ENCODE results near the gene HOXA6. TPM values are rescaled to one million over a fixed set of nuclear protein-coding genes. Genes with fewer than 3 reads are reported as not detected.
A peak's percentile ranks its signal among the peaks of the same experiment; 100 is the strongest.

Gene HOXA6
- total RNA-seq, 2 experiments from 2014 or later = not detected

DNA sequence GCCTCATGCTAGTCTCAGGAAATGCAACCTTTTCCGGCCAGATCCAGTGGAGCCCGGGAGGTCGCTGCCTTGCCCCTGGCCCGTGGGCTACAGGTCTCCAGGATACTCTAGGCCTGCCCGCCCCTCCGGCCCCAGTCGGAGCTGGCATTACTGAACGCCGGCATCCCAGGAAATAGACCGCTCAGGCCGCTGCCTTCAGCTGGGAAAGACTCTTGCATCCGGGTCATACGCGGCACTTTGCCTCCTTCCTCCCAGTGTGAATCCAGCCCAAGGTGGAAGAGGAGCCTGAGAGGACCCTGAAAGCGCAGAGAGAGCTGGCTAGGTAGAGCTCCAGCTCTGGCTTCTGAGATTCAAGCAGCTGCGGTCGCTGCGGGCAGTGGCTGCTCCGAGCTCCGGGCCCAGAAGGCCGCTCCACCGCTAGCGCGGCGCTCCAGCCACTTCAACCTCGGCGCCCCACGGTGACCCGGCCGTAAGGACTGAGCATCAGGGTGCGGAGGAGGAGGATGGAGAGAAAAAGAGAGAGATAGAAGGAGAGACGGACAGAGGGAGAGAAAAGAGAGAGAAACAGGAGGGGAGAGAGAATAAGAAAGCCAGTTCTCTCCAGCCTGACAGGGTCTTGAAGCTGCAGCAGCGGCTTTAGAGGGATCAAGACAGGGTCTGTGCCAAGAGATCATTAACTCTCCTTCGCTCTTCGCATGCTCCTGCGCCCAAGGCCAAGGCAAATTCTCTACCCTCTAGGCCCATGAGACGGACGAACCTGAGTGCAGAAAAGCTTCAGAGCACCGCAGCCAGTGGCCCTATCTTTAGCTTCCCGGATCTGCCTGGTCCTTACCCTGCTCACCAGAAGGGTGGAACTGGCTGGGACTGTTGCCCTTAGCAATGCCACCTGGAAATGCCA, 28.3 kb upstream of the HOXA6 start:
- intact Hi-C loops (cut with micrococcal nuclease) = no loop called here
- H3K27ac Mint-ChIP-seq = no peak overlapping the region
- H3K4me1 Mint-ChIP-seq (ENCODE audit: low read depth) = peaks cover 20% of the 10 kb centered on the region
- CTCF ChIA-PET = interaction anchor here (1.3 to 1.6 kb wide), 2 partner anchors 19 to 27 kb away, joined by 3 to 9 read pairs; no protein-coding TSS in a partner anchor
- H3K9me3 Mint-ChIP-seq = no peaks in the 10 kb centered on the region
- peak; percentile 3 for DNase-seq
- H3K4me3 Mint-ChIP-seq = no peak overlapping the region
- no peaks in the 10 kb centered on the region for H3K36me3 Mint-ChIP-seq (ENCODE audit: low read depth)
- H3K27me3 Mint-ChIP-seq (ENCODE audit: low read depth) = peaks cover 65% of the 10 kb centered on the region

DNA sequence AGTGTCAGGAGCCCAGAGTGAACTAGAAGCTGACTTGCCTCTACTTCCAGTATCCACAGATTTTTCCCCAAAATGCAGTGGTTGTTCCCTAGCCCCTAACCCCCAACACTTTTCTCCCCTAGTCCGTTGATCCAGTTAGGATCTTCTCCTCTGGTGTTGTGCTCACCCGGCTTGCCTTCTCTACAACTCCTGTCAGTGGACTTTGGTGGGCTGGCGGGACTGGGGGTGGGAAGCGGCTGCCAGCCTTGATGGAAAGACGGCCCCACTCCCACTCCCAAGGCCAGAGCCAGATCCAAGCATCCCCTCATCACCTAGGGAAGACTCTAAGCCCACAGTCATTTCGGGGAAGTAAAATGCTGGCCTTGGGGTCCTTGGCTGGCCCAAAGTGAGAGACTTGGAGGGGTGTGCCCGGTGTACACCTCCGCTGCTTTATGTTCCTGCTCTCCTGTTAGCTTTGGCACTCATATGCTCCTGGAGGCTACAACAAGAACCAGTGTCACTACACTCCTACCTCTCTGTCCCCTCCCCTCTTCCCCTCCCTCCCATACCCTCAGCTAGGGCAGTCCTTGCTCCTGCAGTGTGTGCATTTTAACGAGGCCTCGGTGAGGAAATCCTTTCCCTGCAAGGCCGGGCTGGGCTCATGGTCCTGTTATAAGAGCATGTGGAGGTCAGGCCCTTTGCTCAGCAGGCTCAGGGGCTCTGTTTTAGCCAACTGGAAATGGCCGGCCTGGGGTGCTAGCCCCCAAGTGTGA, 27.5 kb upstream of the HOXA6 start:
- Mint-ChIP-seq H3K36me3 (ENCODE audit: low read depth) (no peaks in the 10 kb centered on the region), H3K27me3 (ENCODE audit: low read depth) (peaks cover 68% of the 10 kb centered on the region), H3K27ac (no peak overlapping the region), H3K4me3 (peak overlapping the region; percentile 21), H3K4me1 (ENCODE audit: low read depth) (peaks cover 20% of the 10 kb centered on the region), H3K9me3 (no peaks in the 10 kb centered on the region)
- DNase-seq = peak; percentile 2
- CTCF ChIA-PET = interaction anchor here (0.7 to 1.6 kb wide), 2 partner anchors 26 to 493 kb away, joined by 3 to 9 read pairs; no protein-coding TSS in a partner anchor
- intact Hi-C loops (cut with micrococcal nuclease) = loop anchor here (1.0 to 5.0 kb wide), 2 partner anchors 9 to 67 kb away; partner anchors contain the start of gene EVX1

DNA sequence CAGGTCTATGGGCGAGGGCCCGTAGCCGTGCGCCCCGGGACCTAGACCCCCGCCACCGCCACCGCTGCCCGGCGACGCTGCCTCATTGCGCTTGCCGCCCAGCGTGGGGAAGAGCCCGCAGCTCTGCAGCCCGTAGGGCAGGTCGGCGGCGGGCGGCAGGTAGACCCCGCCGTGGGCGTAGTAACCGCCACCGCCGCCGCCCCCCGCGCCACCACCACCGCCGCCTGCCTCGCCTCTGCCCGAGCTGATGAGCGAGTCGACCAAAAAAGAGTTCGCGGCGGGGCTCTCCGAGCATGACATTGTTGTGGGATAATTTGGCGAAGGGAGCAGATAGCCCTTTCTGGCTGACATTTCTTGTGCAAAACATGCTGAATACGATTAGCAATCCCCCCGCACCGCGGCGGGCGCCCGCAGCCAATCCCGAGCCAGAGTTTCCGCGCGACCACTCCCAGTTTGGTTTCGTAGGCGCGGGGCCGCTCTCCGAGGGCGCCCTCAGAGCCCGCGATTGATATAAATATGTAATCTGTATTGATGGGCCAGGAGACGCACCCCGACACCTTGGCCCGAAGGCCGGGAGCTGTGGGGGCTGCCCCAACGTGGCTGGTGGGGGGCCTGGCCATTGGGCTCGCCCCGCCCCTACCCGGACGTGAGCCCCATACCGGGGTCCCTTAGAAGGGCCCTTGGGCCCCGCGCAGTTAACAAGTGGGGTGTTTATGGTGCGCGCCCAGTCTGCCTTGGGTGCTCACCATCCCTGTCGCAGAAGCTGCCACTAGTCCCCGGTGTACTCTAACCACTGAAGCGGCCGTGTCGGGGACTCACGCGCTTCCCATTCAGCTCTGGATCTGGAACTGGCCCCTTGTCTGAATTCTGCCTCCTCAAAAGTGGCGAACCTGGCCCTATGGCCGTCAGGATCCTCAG, 26.6 kb upstream of the HOXA6 start, which contains the start of gene HOXA10:
TSS of gene HOXA10 (minus strand) at position 365 of the 918 bp plus-strand sequence. CDS start at position 351, 14 bp downstream.
- CTCF ChIA-PET = interaction anchor here (0.6 to 1.6 kb wide), 3 partner anchors 25 to 493 kb away, joined by 3 to 9 read pairs (median 3); no protein-coding TSS in a partner anchor
- Mint-ChIP-seq H3K27ac (no peak within 1 kb of the TSS), H3K4me1 (ENCODE audit: low read depth) (peaks cover 20% of the 10 kb centered on the region), H3K36me3 (ENCODE audit: low read depth) (no peaks in the 10 kb centered on the region), H3K9me3 (no peaks in the 10 kb centered on the region), H3K27me3 (ENCODE audit: low read depth) (peaks cover 63% of the 10 kb centered on the region), H3K4me3 (peak within 1 kb of the TSS; percentile 38)
- no peak for DNase-seq
- intact Hi-C loops (cut with micrococcal nuclease) = loop anchor here (1.0 to 5.0 kb wide), 2 partner anchors 10 to 68 kb away; partner anchors contain the start of gene EVX1

DNA sequence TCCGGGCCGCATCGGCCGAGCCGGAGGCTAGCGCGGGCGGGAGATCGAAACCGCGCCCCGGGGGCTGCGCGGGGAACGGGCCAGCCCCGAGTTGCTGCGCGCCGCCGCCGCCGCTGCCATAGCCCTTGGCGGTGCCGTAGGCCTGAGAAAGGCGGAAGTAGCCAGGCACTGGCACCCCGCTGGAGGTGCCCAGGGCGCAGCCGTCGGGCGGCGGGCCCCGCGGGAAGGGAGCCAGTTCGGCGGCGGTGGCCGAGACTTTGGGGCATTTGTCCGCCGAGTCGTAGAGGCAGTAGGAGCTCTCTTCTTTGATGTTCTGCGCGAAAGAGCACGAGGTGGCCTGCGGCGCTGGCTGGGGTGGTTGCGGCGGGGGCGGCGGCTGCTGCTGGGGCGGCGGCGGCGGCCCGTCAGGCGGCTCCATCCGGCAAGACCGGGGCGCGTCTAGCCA, 26.0 kb upstream of the HOXA6 start:
- Mint-ChIP-seq H3K36me3 (ENCODE audit: low read depth) (no peaks in the 10 kb centered on the region), H3K27ac (no peak overlapping the region), H3K4me1 (ENCODE audit: low read depth) (peaks cover 24% of the 10 kb centered on the region), H3K27me3 (ENCODE audit: low read depth) (peaks cover 65% of the 10 kb centered on the region), H3K4me3 (no peak overlapping the region), H3K9me3 (no peaks in the 10 kb centered on the region)
- CTCF ChIA-PET = interaction anchor here (0.6 kb wide), 1 partner anchor 370 kb away, joined by 3 read pairs; no protein-coding TSS in a partner anchor
- intact Hi-C loops (cut with micrococcal nuclease) = loop anchor here (5.0 kb wide), 1 partner anchor 69 kb away; the partner anchor contains the start of gene EVX1
- no peak for DNase-seq

DNA sequence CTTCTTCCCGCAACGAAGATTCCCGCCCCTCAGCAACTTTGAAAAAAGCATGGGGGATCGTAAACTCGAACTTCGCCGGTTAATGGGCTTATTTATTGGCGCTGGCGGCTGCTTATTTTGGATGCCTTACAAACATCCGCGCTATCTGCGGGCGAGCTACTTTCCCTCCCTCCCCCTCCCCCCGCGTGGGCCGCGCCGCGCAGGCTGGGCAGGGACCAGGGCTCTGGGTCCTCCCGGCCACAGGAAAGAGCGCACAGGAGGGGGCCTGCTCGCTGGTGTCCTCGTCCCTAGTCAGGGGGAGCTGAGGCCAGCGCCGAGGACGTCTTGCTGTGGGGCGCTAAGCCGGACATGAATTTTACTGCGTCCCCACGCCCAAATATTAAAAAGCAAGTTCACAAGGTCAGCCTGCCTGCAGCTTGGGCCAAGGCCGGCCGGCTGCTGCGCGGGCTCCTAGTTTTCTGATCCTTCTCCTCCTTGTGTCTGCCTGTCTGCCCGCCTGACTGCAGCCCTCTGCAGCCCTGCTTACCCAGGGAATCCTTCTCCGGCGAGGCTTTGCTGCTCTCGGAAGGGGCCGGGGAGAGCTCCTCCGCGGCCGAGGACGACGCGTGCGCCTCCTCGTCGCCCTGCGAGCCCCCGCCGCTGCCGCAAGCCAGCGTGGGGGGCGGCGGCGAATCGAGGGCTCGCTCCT, 25.4 kb upstream of the HOXA6 start:
- H3K4me3 Mint-ChIP-seq = no peak overlapping the region
- CTCF ChIA-PET = interaction anchor here (0.9 kb wide), 1 partner anchor 10 kb away, joined by 4 read pairs; no protein-coding TSS in a partner anchor
- no peaks in the 10 kb centered on the region for H3K9me3 Mint-ChIP-seq
- DNase-seq = no peak
- peaks cover 25% of the 10 kb centered on the region for H3K4me1 Mint-ChIP-seq (ENCODE audit: low read depth)
- intact Hi-C loops (cut with micrococcal nuclease) = loop anchor here (5.0 kb wide), 1 partner anchor 69 kb away; the partner anchor contains the start of gene EVX1
- no peak overlapping the region for H3K27ac Mint-ChIP-seq
- H3K36me3 Mint-ChIP-seq (ENCODE audit: low read depth) = no peaks in the 10 kb centered on the region
- peaks cover 66% of the 10 kb centered on the region for H3K27me3 Mint-ChIP-seq (ENCODE audit: low read depth)

DNA sequence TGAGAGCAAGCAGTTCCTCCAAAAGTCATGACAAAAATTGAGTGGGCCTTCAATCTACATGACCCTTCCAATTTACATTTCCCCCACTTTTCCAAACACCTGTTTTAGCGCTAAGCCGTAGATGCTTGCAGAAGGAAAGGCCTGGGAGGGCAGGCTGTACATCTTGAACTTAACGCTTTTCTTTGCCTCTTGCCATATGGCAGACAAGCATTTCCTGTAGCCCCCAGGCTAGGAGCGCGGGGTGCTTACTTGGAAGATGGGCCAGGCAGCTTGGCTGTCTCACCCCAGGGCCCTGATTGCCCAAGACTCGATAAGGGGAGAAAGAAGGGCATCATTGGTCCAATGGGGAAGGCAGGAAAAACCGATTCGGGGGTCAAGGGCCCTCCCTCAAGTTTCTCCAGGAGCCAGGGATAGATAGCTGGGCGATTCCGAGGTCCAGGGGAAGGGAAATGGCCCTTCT, 24.8 kb upstream of the HOXA6 start:
- peaks cover 66% of the 10 kb centered on the region for H3K27me3 Mint-ChIP-seq (ENCODE audit: low read depth)
- H3K36me3 Mint-ChIP-seq (ENCODE audit: low read depth) = no peaks in the 10 kb centered on the region
- intact Hi-C loops (cut with micrococcal nuclease) = loop anchor here (5.0 kb wide), 1 partner anchor 70 kb away; the partner anchor contains the start of gene EVX1
- no peaks in the 10 kb centered on the region for H3K9me3 Mint-ChIP-seq
- H3K4me1 Mint-ChIP-seq (ENCODE audit: low read depth) = peaks cover 25% of the 10 kb centered on the region
- no peak for DNase-seq
- CTCF ChIA-PET = interaction anchor here (0.8 to 0.9 kb wide), 2 partner anchors 10 to 17 kb away, joined by 3 to 4 read pairs; no protein-coding TSS in a partner anchor
- H3K4me3 Mint-ChIP-seq = peak overlapping the region; percentile 19
- no peak overlapping the region for H3K27ac Mint-ChIP-seq

DNA sequence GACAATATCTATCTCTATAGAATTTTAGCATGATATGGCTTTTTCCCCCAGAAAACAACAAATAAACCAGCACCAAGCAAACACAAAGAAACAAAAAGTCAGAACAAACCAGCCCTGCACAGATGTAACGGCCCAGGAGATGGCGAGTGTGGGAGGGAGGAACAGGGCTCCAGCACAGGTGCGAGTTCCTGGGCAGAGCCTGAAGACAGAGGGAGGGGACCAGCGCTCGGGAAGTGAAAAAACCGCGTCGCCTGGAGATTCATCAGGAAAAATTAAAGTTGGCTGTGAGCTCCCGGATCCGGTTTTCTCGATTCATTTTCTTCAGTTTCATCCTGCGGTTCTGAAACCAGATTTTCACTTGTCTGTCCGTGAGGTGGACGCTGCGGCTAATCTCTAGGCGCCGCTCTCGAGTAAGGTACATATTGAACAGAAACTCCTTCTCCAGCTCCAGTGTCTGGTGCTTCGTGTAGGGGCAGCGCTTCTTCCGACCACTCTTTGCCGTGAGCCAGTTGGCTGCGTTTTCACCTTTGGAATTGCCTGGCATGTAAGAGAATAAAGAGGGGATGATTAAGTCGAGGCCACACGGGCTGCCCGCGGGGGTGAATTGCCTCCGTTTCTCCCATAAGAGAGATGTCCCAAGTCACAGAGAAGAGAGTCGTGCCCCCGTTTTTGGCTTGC, 24.2 kb upstream of the HOXA6 start:
- intact Hi-C loops (cut with micrococcal nuclease) = loop anchor here (5.0 kb wide), 1 partner anchor 71 kb away; the partner anchor contains the start of gene EVX1
- CTCF ChIA-PET = interaction anchor here (0.8 to 1.5 kb wide), 3 partner anchors 8 to 17 kb away, joined by 3 to 8 read pairs (median 4); no protein-coding TSS in a partner anchor
- peak overlapping the region; percentile 19 for H3K4me3 Mint-ChIP-seq
- H3K9me3 Mint-ChIP-seq = no peaks in the 10 kb centered on the region
- peak; percentile 23 for DNase-seq
- H3K4me1 Mint-ChIP-seq (ENCODE audit: low read depth) = peaks cover 28% of the 10 kb centered on the region
- H3K27ac Mint-ChIP-seq = no peak overlapping the region
- H3K27me3 Mint-ChIP-seq (ENCODE audit: low read depth) = peaks cover 71% of the 10 kb centered on the region
- no peaks in the 10 kb centered on the region for H3K36me3 Mint-ChIP-seq (ENCODE audit: low read depth)

DNA sequence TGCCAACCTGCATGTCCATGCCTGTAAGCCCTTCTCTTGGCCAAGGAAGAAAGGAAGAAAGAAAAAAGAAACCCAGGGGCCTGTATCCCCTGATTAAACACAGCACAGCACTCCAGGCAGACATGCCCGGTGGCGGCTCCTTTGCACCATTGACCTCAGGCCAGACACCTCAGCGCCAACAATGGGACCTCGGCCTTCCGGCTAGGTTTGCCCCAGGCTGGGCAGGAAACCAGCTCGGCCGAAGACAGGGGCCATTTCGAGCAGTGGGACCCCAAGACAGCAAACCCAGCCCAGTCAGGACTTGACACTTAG, 23.7 kb upstream of the HOXA6 start:
- Mint-ChIP-seq H3K4me3 (no peak overlapping the region), H3K27me3 (ENCODE audit: low read depth) (peaks cover 71% of the 10 kb centered on the region), H3K9me3 (no peaks in the 10 kb centered on the region), H3K36me3 (ENCODE audit: low read depth) (no peaks in the 10 kb centered on the region), H3K27ac (no peak overlapping the region), H3K4me1 (ENCODE audit: low read depth) (peaks cover 31% of the 10 kb centered on the region)
- intact Hi-C loops (cut with micrococcal nuclease) = loop anchor here (5.0 kb wide), 1 partner anchor 71 kb away; the partner anchor contains the start of gene EVX1
- DNase-seq = peak; percentile 3
- CTCF ChIA-PET = interaction anchor here (0.8 to 1.5 kb wide), 2 partner anchors 8 to 16 kb away, joined by 3 to 8 read pairs; no protein-coding TSS in a partner anchor

DNA sequence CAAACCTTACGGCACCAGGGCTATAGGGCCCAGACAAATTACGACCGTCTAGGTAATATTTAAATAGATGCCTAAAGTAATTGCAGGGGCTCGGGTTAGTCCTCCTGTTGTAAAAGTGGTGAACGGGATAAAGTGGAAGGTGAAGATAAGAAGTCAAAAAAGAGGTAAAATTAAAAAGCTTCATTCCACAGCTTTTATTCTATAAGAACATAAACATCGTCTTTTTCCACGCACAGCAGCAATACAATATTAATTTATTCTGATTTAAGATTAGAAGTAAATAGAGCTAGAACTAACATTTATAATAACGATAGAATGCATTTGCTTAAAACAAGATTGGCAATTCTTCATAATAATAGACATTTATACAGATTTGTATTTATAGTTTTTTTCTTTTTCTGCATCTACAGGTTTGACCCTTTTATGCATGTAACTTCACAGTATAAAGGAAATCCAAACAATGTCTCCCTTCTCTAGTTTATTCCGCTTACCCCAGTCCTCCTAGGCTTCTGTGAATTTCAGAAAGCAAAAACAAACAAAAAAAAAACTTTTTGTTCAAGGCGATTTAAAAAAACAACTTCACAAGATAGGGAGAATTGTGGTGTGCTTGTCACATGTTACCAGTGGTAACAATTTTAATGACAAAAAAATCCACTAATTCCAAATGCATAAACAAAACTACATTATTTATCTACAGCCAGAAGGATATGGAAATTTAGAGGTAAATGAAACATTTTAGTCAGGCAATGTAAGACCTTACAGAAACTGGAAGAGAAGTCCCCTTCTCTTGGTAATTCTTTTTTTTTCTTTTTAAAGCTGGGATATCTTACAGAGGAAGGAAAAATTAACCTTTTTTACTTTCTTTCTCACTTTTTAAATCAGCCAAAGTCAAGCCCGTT, 23.1 kb upstream of the HOXA6 start:
- CTCF ChIA-PET = interaction anchor here (1.5 kb wide), 1 partner anchor 9 kb away, joined by 8 read pairs; no protein-coding TSS in a partner anchor
- intact Hi-C loops (cut with micrococcal nuclease) = loop anchor here (5.0 kb wide), 1 partner anchor 72 kb away; the partner anchor contains the start of gene EVX1
- H3K27me3 Mint-ChIP-seq (ENCODE audit: low read depth) = peaks cover 70% of the 10 kb centered on the region
- DNase-seq = no peak
- H3K9me3 Mint-ChIP-seq = no peaks in the 10 kb centered on the region
- no peak overlapping the region for H3K27ac Mint-ChIP-seq
- H3K36me3 Mint-ChIP-seq (ENCODE audit: low read depth) = no peaks in the 10 kb centered on the region
- H3K4me1 Mint-ChIP-seq (ENCODE audit: low read depth) = peaks cover 35% of the 10 kb centered on the region
- no peak overlapping the region for H3K4me3 Mint-ChIP-seq
